IMR-90 (cell line): ENCODE data around the gene POU4F2. TPM values are rescaled to one million over a fixed set of nuclear protein-coding genes. Genes with fewer than 3 reads are reported as not detected.

Experiments
- ATAC-seq: fragments of 200-7000 bp; cut with Tn5 transposase; 2 replicates; pipeline ENCODE4 v1.9.1; 2020; ENCODE audit warnings: low read depth, mild to moderate bottlenecking, moderate library complexity
- BruUV-seq: library from RNA; stranded (reverse); fragments of 400-500 nt; replicated peaks from 2 replicates; lab custom pipeline; 2021; lab: Mats Ljungman, UMichigan
- CTCF ChIA-PET: fragments of 300-600 bp; formaldehyde crosslinking; extraction: SDS; loops from one replicate; lab custom pipeline; 2021; ENCODE audit warnings: antibody characterized with exemption; lab: Yijun Ruan, JAX
- POLR2A ChIA-PET: fragments of 300-600 bp; sonication (Branson Sonifier 250); formaldehyde crosslinking; loops from one replicate; lab custom pipeline; 2022; ENCODE audit warnings: antibody characterized with exemption; ENCODE audit not compliant: unreplicated experiment; lab: Charles Lee
- DNase-seq: peaks from one replicate; pipeline ENCODE4 v3.0.0; 2013
- H2AFZ ChIP-seq: replicated peaks from 2 replicates; pipeline ENCODE3; 2013; ENCODE audit warnings: low read length, mild to moderate bottlenecking; ENCODE audit not compliant: poor library complexity
- H2AK5ac ChIP-seq: 2 replicates; pipeline ENCODE4 v1.6.1; 2013; ENCODE audit warnings: low read depth, low read length, inconsistent platforms
- H2AK9ac ChIP-seq: replicated peaks from 2 replicates; pipeline ENCODE3; 2013; ENCODE audit warnings: mild to moderate bottlenecking, low read depth, low read length, moderate library complexity; ENCODE audit not compliant: poor library complexity
- H2BK120ac ChIP-seq: 2 replicates; pipeline ENCODE4 v1.6.1; 2013; ENCODE audit warnings: low read depth, low read length, inconsistent platforms
- H2BK15ac ChIP-seq: 3 replicates; pipeline ENCODE4 v1.6.1; 2013; ENCODE audit warnings: low read depth, low read length, inconsistent platforms
- H2BK20ac ChIP-seq: 2 replicates; pipeline ENCODE4 v1.6.1; 2013; ENCODE audit warnings: low read depth, mild to moderate bottlenecking, inconsistent platforms, low read length, moderate library complexity
- H2BK5ac ChIP-seq: 2 replicates; pipeline ENCODE4 v1.6.1; 2013; ENCODE audit warnings: mild to moderate bottlenecking, low read depth, low read length, inconsistent platforms; ENCODE audit not compliant: poor library complexity, severe bottlenecking
- H3K14ac ChIP-seq: replicated peaks from 2 replicates; pipeline ENCODE4 v1.6.1; 2013; ENCODE audit warnings: low read depth, low read length, inconsistent platforms
- H3K18ac ChIP-seq: 2 replicates; pipeline ENCODE4 v1.6.1; 2013; ENCODE audit warnings: low read depth, low read length, control low read depth
- H3K23ac ChIP-seq: 2 replicates; pipeline ENCODE4 v1.6.1; 2013; ENCODE audit warnings: low read depth, low read length, inconsistent platforms
- H3K27ac ChIP-seq: 2 replicates; pipeline ENCODE4 v1.5.1; 2013; ENCODE audit warnings: mild to moderate bottlenecking, control low read depth, low read length; ENCODE audit not compliant: insufficient read depth
- H3K27me3 ChIP-seq: 2 replicates; pipeline ENCODE4 v1.6.1; 2013; ENCODE audit warnings: low read length; ENCODE audit not compliant: control insufficient read depth, insufficient read depth
- H3K36me3 ChIP-seq: 2 replicates; pipeline ENCODE4 v1.6.1; 2013; ENCODE audit warnings: low read length, mixed read lengths; ENCODE audit not compliant: control insufficient read depth, insufficient read depth
- H3K4ac ChIP-seq: 2 replicates; pipeline ENCODE4 v1.6.1; 2013; ENCODE audit warnings: low read depth, low read length, inconsistent platforms
- H3K4me1 ChIP-seq: 2 replicates; pipeline ENCODE4 v1.6.1; 2013; ENCODE audit warnings: low read length, mixed read lengths; ENCODE audit not compliant: control insufficient read depth, insufficient read depth
- H3K4me2 ChIP-seq: 2 replicates; pipeline ENCODE4 v1.6.1; 2013; ENCODE audit warnings: low read depth, mild to moderate bottlenecking, control low read depth, low read length, moderate library complexity
- H3K4me3 ChIP-seq: 2 replicates; pipeline ENCODE4 v1.5.1; 2013; ENCODE audit warnings: low read depth, mild to moderate bottlenecking, control low read depth, low read length, moderate library complexity; ENCODE audit not compliant: insufficient read depth
- H3K56ac ChIP-seq: 2 replicates; pipeline ENCODE4 v1.6.1; 2013; ENCODE audit warnings: low read length, inconsistent platforms; ENCODE audit not compliant: insufficient read depth; ENCODE audit errors: extremely low read depth
- H3K79me1 ChIP-seq, 2 experiments: 2 replicates each; pipeline ENCODE4 v1.6.1; 2013; ENCODE audit warnings: low read length in 2 of 2, inconsistent platforms in 1 of 2, low read depth in 1 of 2
- H3K9ac ChIP-seq: 2 replicates; pipeline ENCODE4 v1.6.1; 2013; ENCODE audit warnings: low read depth, low read length, control low read depth
- H3K9me1 ChIP-seq: 2 replicates; pipeline ENCODE4 v1.6.1; 2013; ENCODE audit warnings: low read length, inconsistent platforms; ENCODE audit not compliant: insufficient read depth
- H3K9me3 ChIP-seq: 2 replicates; pipeline ENCODE4 v1.6.1; 2013; ENCODE audit warnings: low read length; ENCODE audit not compliant: control insufficient read depth, insufficient read depth
- H4K20me1 ChIP-seq: 2 replicates; pipeline ENCODE4 v1.6.1; 2013; ENCODE audit warnings: low read length, inconsistent platforms; ENCODE audit not compliant: insufficient read depth
- H4K5ac ChIP-seq: 2 replicates; pipeline ENCODE4 v1.6.1; 2013; ENCODE audit warnings: mild to moderate bottlenecking, low read depth, low read length, control low read depth
- H4K8ac ChIP-seq, 2 experiments: 2 replicates each; pipeline ENCODE4 v1.6.1; 2013; ENCODE audit warnings: low read depth in 2 of 2, low read length in 2 of 2, control low read depth in 1 of 2, inconsistent platforms in 1 of 2
- H4K91ac ChIP-seq: 2 replicates; pipeline ENCODE4 v1.6.1; 2013; ENCODE audit warnings: low read depth, low read length, inconsistent platforms; ENCODE audit not compliant: insufficient read depth
- BHLHE40 ChIP-seq: fragments of 150-350 bp; IDR thresholded peaks from 2 replicates; pipeline ENCODE4 v1.6.1; 2016; ENCODE audit warnings: mild to moderate bottlenecking, low read depth, low read length
- CEBPB ChIP-seq: IDR thresholded peaks from 2 replicates; pipeline ENCODE4 v1.6.1; 2012; ENCODE audit warnings: low read depth, low read length, improper control_type of control experiment
- CHD1 ChIP-seq: IDR thresholded peaks from 2 replicates; pipeline ENCODE4 v1.6.1; 2012; ENCODE audit warnings: low read depth, low read length, improper control_type of control experiment
- FOS ChIP-seq: fragments of 150-350 bp; IDR thresholded peaks from 2 replicates; pipeline ENCODE4 v1.6.1; 2016; ENCODE audit warnings: low read depth, low read length
- MAFK ChIP-seq: IDR thresholded peaks from 2 replicates; pipeline ENCODE4 v1.6.1; 2012; ENCODE audit warnings: low read depth, low read length, improper control_type of control experiment
- MAZ ChIP-seq: IDR thresholded peaks from 2 replicates; pipeline ENCODE4 v1.6.1; 2012; ENCODE audit warnings: low read depth, mild to moderate bottlenecking, low read length, improper control_type of control experiment, moderate library complexity, borderline replicate concordance
- MXI1 ChIP-seq: IDR thresholded peaks from 2 replicates; pipeline ENCODE4 v1.6.1; 2012; ENCODE audit warnings: low read depth, mild to moderate bottlenecking, low read length, moderate library complexity, borderline replicate concordance
- NFE2L2 ChIP-seq: fragments of 150-350 bp; IDR thresholded peaks from 2 replicates; pipeline ENCODE4 v1.6.1; 2016; ENCODE audit warnings: low read depth, mild to moderate bottlenecking, low read length
- POLR2A ChIP-seq: IDR thresholded peaks from 2 replicates; pipeline ENCODE4 v1.6.1; 2012; ENCODE audit warnings: mild to moderate bottlenecking, low read depth, low read length
- RAD21 ChIP-seq: IDR thresholded peaks from 2 replicates; pipeline ENCODE4 v1.6.1; 2012; ENCODE audit warnings: low read length, improper control_type of control experiment
- RCOR1 ChIP-seq: IDR thresholded peaks from 2 replicates; pipeline ENCODE4 v1.6.1; 2012; ENCODE audit warnings: mild to moderate bottlenecking, low read length, improper control_type of control experiment; ENCODE audit not compliant: insufficient replicate concordance
- RFX5 ChIP-seq: IDR thresholded peaks from 2 replicates; pipeline ENCODE4 v1.8.0; 2012; ENCODE audit warnings: low read depth, mild to moderate bottlenecking, low read length, moderate library complexity
- SMC3 ChIP-seq: fragments of 150-350 bp; IDR thresholded peaks from 2 replicates; pipeline ENCODE4 v1.6.1; 2016; ENCODE audit warnings: low read depth, mild to moderate bottlenecking, antibody characterized with exemption, low read length, moderate library complexity
- WGBS, 2 experiments: methylation state at CpG; one replicate each; pipeline versions ENCODE4 v1.1.5 to v1.1.7; 2013; ENCODE audit warnings: missing lambda C conversion rate in 2 of 2; ENCODE audit not compliant: insufficient read length in 1 of 2; ENCODE audit errors: extremely low coverage in 2 of 2; 5-methylcytosine and 5-hydroxymethylcytosine counted together
- dilution Hi-C: fragments of 300-500 bp; cut with HindIII; formaldehyde crosslinking; loops from one replicate; pipeline ENCODE4 v1.14.3; 2018; ENCODE audit warnings: low sequenced_read_pairs; ENCODE audit not compliant: unreplicated experiment
- in situ Hi-C: fragments of 300-500 bp; cut with MboI; formaldehyde crosslinking; loops from 3 replicates; pipeline ENCODE4 v1.14.3; 2019; ENCODE audit warnings: low sequenced_read_pairs, inconsistent platforms, mixed read lengths
- intact Hi-C: fragments of 100-400 bp; cut with micrococcal nuclease; formaldehyde crosslinking; loops from 2 replicates; pipeline ENCODE4 v1.10.0; 2022
- polyA plus RNA-seq, 3 experiments: library from polyadenylated mRNA; depleted of rRNA; stranded (reverse); fragments of >200 nt; gene quantifications; 2 replicates each; pipeline ENCODE4 v1.2.3, GENCODE V29; 2012; ENCODE audit warnings: low replicate concordance in 1 of 3
- total RNA-seq: library from RNA; depleted of rRNA; stranded (reverse); fragments of >200 nt; gene quantifications from 2 replicates; pipeline ENCODE4 v1.2.3, GENCODE V29; 2012
- TF ChIP-seq, protein P1 (sequence below): fragments of 150-350 bp; IDR thresholded peaks from 2 replicates; pipeline ENCODE4 v1.6.1; 2017; ENCODE audit warnings: mild to moderate bottlenecking, antibody characterized with exemption, low read length, low read depth
- TF ChIP-seq, protein P2 (sequence below): conservative IDR thresholded peaks from 2 replicates; pipeline ENCODE4 v1.5.1; 2012; ENCODE audit warnings: mild to moderate bottlenecking, low read depth, low read length, improper control_type of control experiment
- TF ChIP-seq, protein P3 (sequence below): fragments of 150-350 bp; IDR thresholded peaks from 2 replicates; pipeline ENCODE4 v1.6.1; 2016; ENCODE audit warnings: low read depth, mild to moderate bottlenecking, low read length, moderate library complexity, borderline replicate concordance

POU4F2 gene
- total and polyA plus RNA-seq, 2 of the 4 experiments (the other 2 are of a cell fraction) = not detected

DNA sequence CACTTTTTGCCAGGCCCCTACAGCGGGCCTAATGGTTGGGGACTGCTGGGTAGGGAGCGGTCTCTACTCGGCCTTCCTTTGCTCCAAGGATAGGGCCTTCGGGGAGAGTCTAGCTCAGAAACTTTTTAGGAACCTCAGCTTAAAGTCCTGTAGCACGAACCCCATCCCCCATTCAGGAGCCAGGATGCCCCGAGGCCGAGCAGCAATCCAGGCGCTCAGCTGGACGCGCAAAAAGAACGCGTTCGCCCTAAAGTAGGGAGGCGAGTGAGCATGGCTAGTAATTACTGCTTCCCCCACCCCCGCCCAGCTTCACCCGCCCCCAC is 9.7 kb downstream of the POU4F2 start:
- no peak for TF ChIP-seq RAD21
- no peak for TF ChIP-seq MAZ
- TF ChIP-seq, protein P1, sequence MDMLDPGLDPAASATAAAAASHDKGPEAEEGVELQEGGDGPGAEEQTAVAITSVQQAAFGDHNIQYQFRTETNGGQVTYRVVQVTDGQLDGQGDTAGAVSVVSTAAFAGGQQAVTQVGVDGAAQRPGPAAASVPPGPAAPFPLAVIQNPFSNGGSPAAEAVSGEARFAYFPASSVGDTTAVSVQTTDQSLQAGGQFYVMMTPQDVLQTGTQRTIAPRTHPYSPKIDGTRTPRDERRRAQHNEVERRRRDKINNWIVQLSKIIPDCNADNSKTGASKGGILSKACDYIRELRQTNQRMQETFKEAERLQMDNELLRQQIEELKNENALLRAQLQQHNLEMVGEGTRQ = no peak
- no peak for TF ChIP-seq NFE2L2
- TF ChIP-seq MXI1 = no peak
- no peak for TF ChIP-seq RFX5
- TF ChIP-seq FOS = no peak
- TF ChIP-seq SMC3 = no peak
- TF ChIP-seq, protein P2, sequence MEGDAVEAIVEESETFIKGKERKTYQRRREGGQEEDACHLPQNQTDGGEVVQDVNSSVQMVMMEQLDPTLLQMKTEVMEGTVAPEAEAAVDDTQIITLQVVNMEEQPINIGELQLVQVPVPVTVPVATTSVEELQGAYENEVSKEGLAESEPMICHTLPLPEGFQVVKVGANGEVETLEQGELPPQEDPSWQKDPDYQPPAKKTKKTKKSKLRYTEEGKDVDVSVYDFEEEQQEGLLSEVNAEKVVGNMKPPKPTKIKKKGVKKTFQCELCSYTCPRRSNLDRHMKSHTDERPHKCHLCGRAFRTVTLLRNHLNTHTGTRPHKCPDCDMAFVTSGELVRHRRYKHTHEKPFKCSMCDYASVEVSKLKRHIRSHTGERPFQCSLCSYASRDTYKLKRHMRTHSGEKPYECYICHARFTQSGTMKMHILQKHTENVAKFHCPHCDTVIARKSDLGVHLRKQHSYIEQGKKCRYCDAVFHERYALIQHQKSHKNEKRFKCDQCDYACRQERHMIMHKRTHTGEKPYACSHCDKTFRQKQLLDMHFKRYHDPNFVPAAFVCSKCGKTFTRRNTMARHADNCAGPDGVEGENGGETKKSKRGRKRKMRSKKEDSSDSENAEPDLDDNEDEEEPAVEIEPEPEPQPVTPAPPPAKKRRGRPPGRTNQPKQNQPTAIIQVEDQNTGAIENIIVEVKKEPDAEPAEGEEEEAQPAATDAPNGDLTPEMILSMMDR = no peak
- TF ChIP-seq BHLHE40 = no peak
- TF ChIP-seq, protein P3, sequence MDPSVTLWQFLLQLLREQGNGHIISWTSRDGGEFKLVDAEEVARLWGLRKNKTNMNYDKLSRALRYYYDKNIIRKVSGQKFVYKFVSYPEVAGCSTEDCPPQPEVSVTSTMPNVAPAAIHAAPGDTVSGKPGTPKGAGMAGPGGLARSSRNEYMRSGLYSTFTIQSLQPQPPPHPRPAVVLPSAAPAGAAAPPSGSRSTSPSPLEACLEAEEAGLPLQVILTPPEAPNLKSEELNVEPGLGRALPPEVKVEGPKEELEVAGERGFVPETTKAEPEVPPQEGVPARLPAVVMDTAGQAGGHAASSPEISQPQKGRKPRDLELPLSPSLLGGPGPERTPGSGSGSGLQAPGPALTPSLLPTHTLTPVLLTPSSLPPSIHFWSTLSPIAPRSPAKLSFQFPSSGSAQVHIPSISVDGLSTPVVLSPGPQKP = no peak
- no peak for TF ChIP-seq RCOR1
- no peak for TF ChIP-seq POLR2A
- TF ChIP-seq CEBPB = no peak
- no peak for TF ChIP-seq CHD1
- TF ChIP-seq MAFK = no peak
- Histone ChIP-seq H3K4me2 (no peak overlapping the region), H2BK20ac (no peak overlapping the region), H3K9me3 (no peaks in the 10 kb centered on the region), H3K9ac (no peak overlapping the region), H2AK9ac (no peak overlapping the region), H3K14ac (no peak overlapping the region), H3K4ac (no peak overlapping the region), H4K20me1 (no peaks in the 10 kb centered on the region), H3K9me1 (no peaks in the 10 kb centered on the region), H2BK120ac (no peak overlapping the region), H3K79me1 (no peaks in the 10 kb centered on the region), H3K56ac (no peak overlapping the region), H2AK5ac (no peak overlapping the region), H4K8ac (no peak overlapping the region), H3K27ac (no peak overlapping the region), H2BK5ac (no peak overlapping the region), H3K27me3 (peaks cover 46% of the 10 kb centered on the region), H3K4me3 (no peak overlapping the region), H3K23ac (no peak overlapping the region), H4K5ac (no peak overlapping the region), H3K36me3 (no peaks in the 10 kb centered on the region), H3K18ac (no peak overlapping the region), H4K91ac (no peak overlapping the region), H2AFZ (no peak overlapping the region), H3K4me1 (no peaks in the 10 kb centered on the region), H2BK15ac (no peak overlapping the region)
- DNase-seq (no peak), ATAC-seq (no peak)
- dilution Hi-C loops (no loop called here), in situ Hi-C loops (no loop called here), intact Hi-C loops (no loop called here)
- WGBS, 2 experiments = no CpG with 5 or more reads among the region's 16 CpGs
- ChIA-PET POLR2A (no interaction called here), CTCF (no interaction called here)
- no TSS peak for BruUV-seq
